GM18526 (cell line): ENCODE results near the gene KIFBP.
A peak's percentile ranks its signal among the peaks of the same experiment; 100 is the strongest.

Experiments
- POLR2A ChIP-seq: IDR thresholded peaks from 3 replicates; pipeline ENCODE4 v1.6.1; 2011; ENCODE audit not compliant: insufficient read length; ENCODE audit errors: extremely low read depth

The KIFBP gene

GRCh38 chr10:69060127-69060798 lies 71.7 kb downstream of the KIFBP start:
- no peak for TF ChIP-seq POLR2A

GRCh38 chr10:69061305-69062161 lies 72.9 kb downstream of the KIFBP start:
- peak; percentile 49 for TF ChIP-seq POLR2A

GRCh38 chr10:69062901-69063300 lies 74.3 kb downstream of the KIFBP start:
- no peak for TF ChIP-seq POLR2A

- TF ChIP-seq POLR2A, result no peak
These were observed 76.2 kb downstream of the KIFBP start for GRCh38 chr10:69064762-69065328.

- no peak for TF ChIP-seq POLR2A
These were observed 77.1 kb downstream of the KIFBP start for GRCh38 chr10:69065406-69066361.
